WTC11 (cell line): ENCODE measurements around the gene ACVR2B. TPM values are rescaled to one million over a fixed set of nuclear protein-coding genes. Genes with fewer than 3 reads are reported as not detected.

Experiments
- ATF2 ChIP-seq: sonication (generic); formaldehyde crosslinking; IDR thresholded peaks from 2 replicates; pipeline ENCODE4 v1.8.1; 2022; ENCODE audit warnings: low read depth, missing genetic modification reagents, borderline replicate concordance
- CDX4 ChIP-seq: fragments of 250-450 bp; sonication (Bioruptor Pico); IDR thresholded peaks from 2 replicates; pipeline ENCODE4 v1.9.0; 2021; ENCODE audit warnings: moderate library complexity, mild to moderate bottlenecking, inconsistent platforms, borderline replicate concordance
- FOXJ3 ChIP-seq: sonication (generic); formaldehyde crosslinking; IDR thresholded peaks from 2 replicates; pipeline ENCODE4 v1.9.0; 2021; ENCODE audit warnings: missing genetic modification reagents, mild to moderate bottlenecking, borderline replicate concordance
- KAT7 ChIP-seq: sonication (generic); formaldehyde crosslinking; IDR thresholded peaks from 2 replicates; pipeline ENCODE4 v1.8.1; 2023; ENCODE audit warnings: missing genetic modification reagents, mild to moderate bottlenecking, borderline replicate concordance
- NR2C2 ChIP-seq: sonication (generic); formaldehyde crosslinking; IDR thresholded peaks from 2 replicates; pipeline ENCODE4 v1.8.0; 2022; ENCODE audit warnings: mild to moderate bottlenecking, missing genetic modification reagents
- SMAD4 ChIP-seq: sonication (generic); formaldehyde crosslinking; IDR thresholded peaks from 2 replicates; pipeline ENCODE4 v1.8.0; 2022; ENCODE audit warnings: mild to moderate bottlenecking, missing genetic modification reagents
- ZNF232 ChIP-seq: sonication (generic); formaldehyde crosslinking; IDR thresholded peaks from 2 replicates; pipeline ENCODE4 v1.8.0; 2022; ENCODE audit warnings: mild to moderate bottlenecking, missing genetic modification reagents
- total RNA-seq: library from RNA; stranded (reverse); gene quantifications from 3 replicates; pipeline ENCODE4 v1.2.3, GENCODE V29; 2021
- TF ChIP-seq, protein P1 (sequence below): sonication (generic); formaldehyde crosslinking; IDR thresholded peaks from 2 replicates; pipeline ENCODE4 v1.8.1; 2023; ENCODE audit warnings: mild to moderate bottlenecking, missing genetic modification reagents, moderate library complexity

Gene ACVR2B
- total RNA-seq, 1 experiment from 2014 or later: 104 TPM

- no peak for TF ChIP-seq ATF2 (CRISPR knock-in tag)
- TF ChIP-seq, protein P1, sequence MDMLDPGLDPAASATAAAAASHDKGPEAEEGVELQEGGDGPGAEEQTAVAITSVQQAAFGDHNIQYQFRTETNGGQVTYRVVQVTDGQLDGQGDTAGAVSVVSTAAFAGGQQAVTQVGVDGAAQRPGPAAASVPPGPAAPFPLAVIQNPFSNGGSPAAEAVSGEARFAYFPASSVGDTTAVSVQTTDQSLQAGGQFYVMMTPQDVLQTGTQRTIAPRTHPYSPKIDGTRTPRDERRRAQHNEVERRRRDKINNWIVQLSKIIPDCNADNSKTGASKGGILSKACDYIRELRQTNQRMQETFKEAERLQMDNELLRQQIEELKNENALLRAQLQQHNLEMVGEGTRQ (CRISPR knock-in tag): no peak
- no peak for TF ChIP-seq FOXJ3
- no peak for TF ChIP-seq CDX4 (CRISPR knock-in tag)
- no peak for TF ChIP-seq ZNF232 (CRISPR knock-in tag)
- no peak for TF ChIP-seq NR2C2 (CRISPR knock-in tag)
- TF ChIP-seq SMAD4: no peak
- TF ChIP-seq KAT7 (CRISPR knock-in tag): no peak
Observed at GRCh38 chr3:38541806-38542205, 88.1 kb downstream of the ACVR2B start (continued).

Other genes with a start within 250 kb of the ACVR2B start
- gene SLC22A13, start 188.1 kb upstream of the ACVR2B start, total RNA-seq: 0.16 to 0.42 TPM (median 0.30 TPM) in 3 replicates
- gene SLC22A14, start 171.6 kb upstream of the ACVR2B start, total RNA-seq: 0.09 TPM in 1 of 3 replicates, not detected in the others
- 3.1 to 4.1 TPM (median 3.3 TPM) in 3 replicates for gene XYLB, start 107.1 kb upstream of the ACVR2B start, total RNA-seq
- gene EXOG, start 42.5 kb downstream of the ACVR2B start, total RNA-seq: 12.2 to 13.7 TPM (median 12.9 TPM) in 3 replicates
- 10.0 to 13.6 TPM (median 11.8 TPM) in 3 replicates for gene SCN5A, start 195.8 kb downstream of the ACVR2B start, total RNA-seq